Panc1 (cell line): ENCODE data around the gene CXorf65. TPM values are rescaled to one million over a fixed set of nuclear protein-coding genes. Genes with fewer than 3 reads are reported as not detected.

Source experiments
- ATAC-seq: fragments of 200-7000 bp; cut with Tn5 transposase; 2 replicates; pipeline ENCODE4 v1.9.1; 2020; ENCODE audit warnings: mild to moderate bottlenecking, moderate library complexity
- BruUV-seq: library from RNA; stranded (reverse); fragments of 400-500 nt; replicated peaks from 2 replicates; lab custom pipeline; 2021; lab: Mats Ljungman, UMichigan
- CTCF ChIA-PET: fragments of 300-600 bp; sonication (Branson Sonifier 250); formaldehyde crosslinking; loops from one replicate; lab custom pipeline; 2022; ENCODE audit warnings: antibody characterized with exemption; lab: Charles Lee
- POLR2A ChIA-PET: fragments of 300-600 bp; sonication (Branson Sonifier 250); formaldehyde crosslinking; loops from one replicate; lab custom pipeline; 2022; ENCODE audit warnings: antibody characterized with exemption; lab: Charles Lee
- DNase-seq: peaks from one replicate; pipeline ENCODE4 v3.0.0-alpha.2; 2010; ENCODE audit warnings: low read depth, low spot score
- H3K27ac ChIP-seq: 2 replicates; pipeline ENCODE4 v1.5.1; 2011; ENCODE audit warnings: mild to moderate bottlenecking, low read length, inconsistent platforms
- H3K27me3 ChIP-seq: fragments of 200-500 bp; sonication (Bioruptor generic); 2 replicates; pipeline ENCODE4 v1.6.0; 2014; ENCODE audit warnings: low read length, inconsistent platforms; ENCODE audit not compliant: control insufficient read depth, insufficient read depth
- H3K36me3 ChIP-seq: fragments of 200-500 bp; sonication (Bioruptor generic); 2 replicates; pipeline ENCODE4 v1.5.1; 2014; ENCODE audit warnings: inconsistent platforms, mild to moderate bottlenecking, low read length, moderate library complexity; ENCODE audit not compliant: control insufficient read depth, insufficient read depth
- H3K4me1 ChIP-seq: 2 replicates; pipeline ENCODE4 v1.5.1; 2011; ENCODE audit warnings: inconsistent platforms, mild to moderate bottlenecking, low read length, moderate library complexity; ENCODE audit not compliant: control insufficient read depth, insufficient read depth
- H3K4me3 ChIP-seq, 2 experiments: 2 replicates each; pipeline ENCODE4 v1.5.1; 2011 to 2012; ENCODE audit warnings: low read depth in 2 of 2, low read length in 2 of 2, mild to moderate bottlenecking in 2 of 2, inconsistent platforms in 1 of 2, moderate library complexity in 1 of 2
- H3K9me3 ChIP-seq: fragments of 200-500 bp; sonication (Bioruptor generic); 2 replicates; pipeline ENCODE4 v1.5.1; 2014; ENCODE audit warnings: low read depth, mild to moderate bottlenecking, inconsistent platforms, low read length, moderate library complexity; ENCODE audit not compliant: control insufficient read depth, insufficient read depth
- POLR2AphosphoS5 ChIP-seq: IDR thresholded peaks from 2 replicates; pipeline ENCODE4 v1.6.1; 2012; ENCODE audit warnings: mild to moderate bottlenecking, low read depth, low read length, moderate library complexity
- SIN3A ChIP-seq: IDR thresholded peaks from 2 replicates; pipeline ENCODE4 v1.6.1; 2012; ENCODE audit warnings: low read depth, mild to moderate bottlenecking, low read length, moderate library complexity, borderline replicate concordance; ENCODE audit not compliant: insufficient read depth
- TCF7L2 ChIP-seq: IDR thresholded peaks from 2 replicates; pipeline ENCODE4 v1.6.1; 2011; ENCODE audit warnings: mild to moderate bottlenecking, low read depth, low read length, inconsistent platforms
- in situ Hi-C: cut with HindIII; loops from 2 replicates; pipeline ENCODE4 v1.10.0; 2016; ENCODE audit warnings: low sequenced_read_pairs, low pct_unique_long_range_greater_than_20kb
- intact Hi-C: fragments of 100-400 bp; cut with micrococcal nuclease; formaldehyde crosslinking; loops from one replicate; pipeline ENCODE4 v1.10.0; 2022; ENCODE audit not compliant: unreplicated experiment
- total RNA-seq: library from RNA; stranded (reverse); gene quantifications from one replicate; pipeline ENCODE4 v1.2.1, GENCODE V29; 2021; ENCODE audit not compliant: unreplicated experiment
- TF ChIP-seq, protein P1 (sequence below): fragments of 450-650 bp; IDR thresholded peaks from 2 replicates; pipeline ENCODE4 v1.5.1; 2017; ENCODE audit warnings: mild to moderate bottlenecking
- TF ChIP-seq, protein P2 (sequence below), 2 experiments: IDR thresholded peaks; 2 replicates each; pipeline ENCODE4 v1.6.1; 2011 to 2012; ENCODE audit warnings: low read depth in 2 of 2, control low read depth in 1 of 2, low read length in 1 of 2, mild to moderate bottlenecking in 1 of 2, moderate library complexity in 1 of 2; ENCODE audit not compliant: insufficient read depth in 1 of 2

Gene CXorf65
- total RNA-seq, 1 experiment from 2014 or later, result not detected

DNA sequence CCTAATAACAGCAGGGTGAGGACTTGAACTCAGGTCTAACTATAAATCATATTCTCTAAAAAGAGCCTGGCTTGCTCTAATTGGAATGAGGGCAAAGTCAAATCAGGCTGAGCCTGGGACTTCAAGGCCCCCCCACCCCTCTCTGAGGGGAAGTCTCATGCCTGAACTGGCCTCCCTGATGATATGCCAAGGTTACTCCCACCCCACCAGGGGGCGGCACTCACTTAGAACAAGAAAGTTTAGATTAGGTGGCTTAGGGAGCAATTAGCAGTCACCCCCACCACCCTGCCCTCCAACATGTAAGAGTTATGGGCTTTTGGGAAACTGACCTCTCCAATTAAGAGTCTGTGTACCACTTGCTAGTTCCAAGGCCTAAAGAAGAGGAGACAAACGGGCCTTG is 8.2 kb downstream of the CXorf65 start:
- Histone ChIP-seq H3K27me3 (peaks cover 4% of the 10 kb centered on the region), H3K4me3 (no peak overlapping the region), H3K4me1 (no peaks in the 10 kb centered on the region; the same call in 1 of the 2 replicates), H3K27ac (no peak overlapping the region), H3K9me3 (no peaks in the 10 kb centered on the region), H3K36me3 (no peaks in the 10 kb centered on the region)
- TF ChIP-seq, protein P1, sequence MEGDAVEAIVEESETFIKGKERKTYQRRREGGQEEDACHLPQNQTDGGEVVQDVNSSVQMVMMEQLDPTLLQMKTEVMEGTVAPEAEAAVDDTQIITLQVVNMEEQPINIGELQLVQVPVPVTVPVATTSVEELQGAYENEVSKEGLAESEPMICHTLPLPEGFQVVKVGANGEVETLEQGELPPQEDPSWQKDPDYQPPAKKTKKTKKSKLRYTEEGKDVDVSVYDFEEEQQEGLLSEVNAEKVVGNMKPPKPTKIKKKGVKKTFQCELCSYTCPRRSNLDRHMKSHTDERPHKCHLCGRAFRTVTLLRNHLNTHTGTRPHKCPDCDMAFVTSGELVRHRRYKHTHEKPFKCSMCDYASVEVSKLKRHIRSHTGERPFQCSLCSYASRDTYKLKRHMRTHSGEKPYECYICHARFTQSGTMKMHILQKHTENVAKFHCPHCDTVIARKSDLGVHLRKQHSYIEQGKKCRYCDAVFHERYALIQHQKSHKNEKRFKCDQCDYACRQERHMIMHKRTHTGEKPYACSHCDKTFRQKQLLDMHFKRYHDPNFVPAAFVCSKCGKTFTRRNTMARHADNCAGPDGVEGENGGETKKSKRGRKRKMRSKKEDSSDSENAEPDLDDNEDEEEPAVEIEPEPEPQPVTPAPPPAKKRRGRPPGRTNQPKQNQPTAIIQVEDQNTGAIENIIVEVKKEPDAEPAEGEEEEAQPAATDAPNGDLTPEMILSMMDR, result peak; percentile 67
- TF ChIP-seq SIN3A (no peak), TCF7L2 (no peak), POLR2AphosphoS5 (no peak)
- TF ChIP-seq, protein P2, sequence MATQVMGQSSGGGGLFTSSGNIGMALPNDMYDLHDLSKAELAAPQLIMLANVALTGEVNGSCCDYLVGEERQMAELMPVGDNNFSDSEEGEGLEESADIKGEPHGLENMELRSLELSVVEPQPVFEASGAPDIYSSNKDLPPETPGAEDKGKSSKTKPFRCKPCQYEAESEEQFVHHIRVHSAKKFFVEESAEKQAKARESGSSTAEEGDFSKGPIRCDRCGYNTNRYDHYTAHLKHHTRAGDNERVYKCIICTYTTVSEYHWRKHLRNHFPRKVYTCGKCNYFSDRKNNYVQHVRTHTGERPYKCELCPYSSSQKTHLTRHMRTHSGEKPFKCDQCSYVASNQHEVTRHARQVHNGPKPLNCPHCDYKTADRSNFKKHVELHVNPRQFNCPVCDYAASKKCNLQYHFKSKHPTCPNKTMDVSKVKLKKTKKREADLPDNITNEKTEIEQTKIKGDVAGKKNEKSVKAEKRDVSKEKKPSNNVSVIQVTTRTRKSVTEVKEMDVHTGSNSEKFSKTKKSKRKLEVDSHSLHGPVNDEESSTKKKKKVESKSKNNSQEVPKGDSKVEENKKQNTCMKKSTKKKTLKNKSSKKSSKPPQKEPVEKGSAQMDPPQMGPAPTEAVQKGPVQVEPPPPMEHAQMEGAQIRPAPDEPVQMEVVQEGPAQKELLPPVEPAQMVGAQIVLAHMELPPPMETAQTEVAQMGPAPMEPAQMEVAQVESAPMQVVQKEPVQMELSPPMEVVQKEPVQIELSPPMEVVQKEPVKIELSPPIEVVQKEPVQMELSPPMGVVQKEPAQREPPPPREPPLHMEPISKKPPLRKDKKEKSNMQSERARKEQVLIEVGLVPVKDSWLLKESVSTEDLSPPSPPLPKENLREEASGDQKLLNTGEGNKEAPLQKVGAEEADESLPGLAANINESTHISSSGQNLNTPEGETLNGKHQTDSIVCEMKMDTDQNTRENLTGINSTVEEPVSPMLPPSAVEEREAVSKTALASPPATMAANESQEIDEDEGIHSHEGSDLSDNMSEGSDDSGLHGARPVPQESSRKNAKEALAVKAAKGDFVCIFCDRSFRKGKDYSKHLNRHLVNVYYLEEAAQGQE (IDR thresholded peaks at IDR 0.05; ENCODE audit: insufficient read depth in 1 of 2, low read depth in 2 of 2, low read length in 1 of 2), result no peak
- POLR2A ChIA-PET, result no interaction called here
- in situ Hi-C loops, result no loop called here
- DNase-seq (no peak), ATAC-seq (no peak)
- BruUV-seq, result no TSS peak
- CTCF ChIA-PET, result no interaction called here
- intact Hi-C loops, result loop anchor here (5.0 kb wide), 1 partner anchor 79 kb away; no protein-coding TSS in a partner anchor

DNA sequence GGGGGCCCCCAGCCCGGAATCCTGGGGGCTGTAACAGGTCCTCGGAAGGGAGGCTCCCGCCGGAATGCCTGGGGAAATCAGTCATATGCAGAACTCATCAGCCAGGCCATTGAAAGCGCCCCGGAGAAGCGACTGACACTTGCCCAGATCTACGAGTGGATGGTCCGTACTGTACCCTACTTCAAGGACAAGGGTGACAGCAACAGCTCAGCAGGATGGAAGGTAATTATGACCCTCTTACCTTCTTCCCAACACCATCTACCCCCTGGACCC is 9.8 kb downstream of the CXorf65 start:
- ATAC-seq, result no peak
- H3K4me3 ChIP-seq, result peak overlapping the region; percentile 57 to 74
- intact Hi-C loops, result loop anchor here (5.0 kb wide), 1 partner anchor 81 kb away; no protein-coding TSS in a partner anchor
- peaks cover 4% of the 10 kb centered on the region for H3K27me3 ChIP-seq
- H3K4me1 ChIP-seq, result no peaks in the 10 kb centered on the region; the same call in 1 of the 2 replicates
- no peak for TF ChIP-seq POLR2AphosphoS5
- no peak for TF ChIP-seq SIN3A
- TF ChIP-seq, protein P2 (IDR thresholded peaks at IDR 0.05; ENCODE audit: insufficient read depth in 1 of 2, low read depth in 2 of 2, low read length in 1 of 2), result no peak
- no peak for TF ChIP-seq TCF7L2
- TF ChIP-seq, protein P1, result no peak
- H3K36me3 ChIP-seq, result no peaks in the 10 kb centered on the region
- H3K9me3 ChIP-seq, result no peaks in the 10 kb centered on the region
- no peak for DNase-seq
- H3K27ac ChIP-seq, result no peak overlapping the region
- no TSS peak for BruUV-seq
- in situ Hi-C loops, result no loop called here
- CTCF ChIA-PET, result no interaction called here
- POLR2A ChIA-PET, result no interaction called here
